ENCODE measurements around the gene C1orf50.

Gene C1orf50

GRCh38 chr1:42765269-42765668, 1.8 kb upstream of the C1orf50 start:
- DNase-seq, result no peak

- DNase-seq, result peak; percentile 68
Measured at GRCh38 chr1:42765832-42766740, 963 bp upstream of the C1orf50 start.

GRCh38 chr1:42767510-42768000, 506 bp downstream of the C1orf50 start:
- DNase-seq, result no peak

- no peak for DNase-seq
Measured at GRCh38 chr1:42768172-42768571, 1.1 kb downstream of the C1orf50 start.

- no peak for DNase-seq
Measured at GRCh38 chr1:42769811-42770210, 2.8 kb downstream of the C1orf50 start.

- no peak for DNase-seq
Measured at GRCh38 chr1:42773420-42773819, 6.4 kb downstream of the C1orf50 start.

GRCh38 chr1:42774928-42775526, 8.0 kb downstream of the C1orf50 start:
- no peak for DNase-seq

GRCh38 chr1:42776502-42776901, 9.5 kb downstream of the C1orf50 start:
- DNase-seq, result no peak

GRCh38 chr1:42777852-42778251, 10.8 kb downstream of the C1orf50 start:
- DNase-seq, result no peak

GRCh38 chr1:42779725-42780124, 12.7 kb downstream of the C1orf50 start:
- DNase-seq, result no peak

GRCh38 chr1:42780176-42780575, 13.1 kb downstream of the C1orf50 start:
- no peak for DNase-seq

- no peak for DNase-seq
Measured at GRCh38 chr1:42783092-42783491, 16.0 kb downstream of the C1orf50 start.

GRCh38 chr1:42784547-42784945, 17.5 kb downstream of the C1orf50 start:
- no peak for DNase-seq

GRCh38 chr1:42784946-42785693, 18.1 kb downstream of the C1orf50 start, which contains the start of gene TMEM269:
Gene TMEM269, plus strand, starts transcription at chr1:42784991. Its CDS starts 4,903 bp downstream, at chr1:42789894.
- DNase-seq, result peak; percentile 51

- DNase-seq, result no peak
Measured at GRCh38 chr1:42786097-42786496, 19.0 kb downstream of the C1orf50 start.

- DNase-seq, result no peak
Measured at GRCh38 chr1:42788021-42788420, 21.0 kb downstream of the C1orf50 start.

- no peak for DNase-seq
Measured at GRCh38 chr1:42793824-42794223, 26.8 kb downstream of the C1orf50 start.

- no peak for DNase-seq
Measured at GRCh38 chr1:42797414-42797813, 30.4 kb downstream of the C1orf50 start.

- no peak for DNase-seq
Measured at GRCh38 chr1:42797979-42798378, 30.9 kb downstream of the C1orf50 start.

- DNase-seq, result no peak
Measured at GRCh38 chr1:42801832-42802473, 34.9 kb downstream of the C1orf50 start.

- no peak for DNase-seq
Measured at GRCh38 chr1:42806171-42806570, 39.1 kb downstream of the C1orf50 start.

GRCh38 chr1:42806593-42806992, 39.5 kb downstream of the C1orf50 start:
- DNase-seq, result no peak
